Hepatocyte (in vitro differentiated cells): ENCODE measurements around the gene STK24. TPM values are rescaled to one million over a fixed set of nuclear protein-coding genes. Genes with fewer than 3 reads are reported as not detected.
"Not testable (repeated sequence)": the region's sequence is repeated elsewhere in the genome, so short reads cannot be mapped to it uniquely, and the experiment has no call there.

ENCODE experiments used
- DNase-seq: peaks from one replicate; pipeline ENCODE4 v3.0.0-alpha.2; 2016; ENCODE audit warnings: low spot score
- H2AFZ ChIP-seq: fragments of 200-600 bp; sonication (generic); 2 replicates; pipeline ENCODE4 v1.6.0; 2016; ENCODE audit warnings: antibody characterized with exemption, mild to moderate bottlenecking
- H3K27ac ChIP-seq: fragments of 200-600 bp; sonication (generic); 2 replicates; pipeline ENCODE4 v1.5.1; 2016; ENCODE audit warnings: mild to moderate bottlenecking
- H3K27me3 ChIP-seq: fragments of 200-600 bp; sonication (generic); 2 replicates; pipeline ENCODE4 v1.6.1; 2016
- H3K36me3 ChIP-seq: fragments of 200-600 bp; sonication (generic); replicated peaks from 2 replicates; pipeline ENCODE4 v1.5.1; 2016; ENCODE audit warnings: low read depth; ENCODE audit not compliant: insufficient read depth
- H3K4me1 ChIP-seq: fragments of 200-600 bp; sonication (generic); 2 replicates; pipeline ENCODE4 v1.5.1; 2016; ENCODE audit warnings: mild to moderate bottlenecking, moderate library complexity; ENCODE audit not compliant: insufficient read depth
- H3K4me2 ChIP-seq: fragments of 200-600 bp; sonication (generic); 2 replicates; pipeline ENCODE4 v1.6.0; 2016
- H3K4me3 ChIP-seq: fragments of 200-600 bp; sonication (generic); 2 replicates; pipeline ENCODE4 v1.5.1; 2016; ENCODE audit warnings: mild to moderate bottlenecking
- H3K79me2 ChIP-seq: fragments of 200-600 bp; sonication (generic); 2 replicates; pipeline ENCODE4 v1.6.0; 2017; ENCODE audit warnings: mild to moderate bottlenecking
- H3K9me2 ChIP-seq: fragments of 200-600 bp; sonication (generic); replicated peaks from 2 replicates; pipeline ENCODE4 v1.6.0; 2017; ENCODE audit warnings: mild to moderate bottlenecking; ENCODE audit not compliant: insufficient read depth
- H3K9me3 ChIP-seq: fragments of 200-600 bp; sonication (generic); 2 replicates; pipeline ENCODE4 v1.5.1; 2016; ENCODE audit warnings: low read depth, mild to moderate bottlenecking
- H4K20me1 ChIP-seq: fragments of 200-600 bp; sonication (generic); 2 replicates; pipeline ENCODE4 v1.6.0; 2016; ENCODE audit warnings: mild to moderate bottlenecking; ENCODE audit not compliant: insufficient read depth, poor library complexity, severe bottlenecking
- EZH2 ChIP-seq: fragments of 200-600 bp; sonication (generic); IDR thresholded peaks from 2 replicates; pipeline ENCODE4 v1.6.1; 2016; ENCODE audit warnings: antibody characterized with exemption, mild to moderate bottlenecking, borderline replicate concordance
- EZH2phosphoT487 ChIP-seq: fragments of 200-600 bp; sonication (generic); IDR thresholded peaks from one replicate; pipeline ENCODE4 v1.6.1; 2018; ENCODE audit warnings: antibody characterized with exemption, mild to moderate bottlenecking, low read depth, moderate library complexity; ENCODE audit not compliant: unreplicated experiment, severe bottlenecking
- WGBS: methylation state at CpG from one replicate; pipeline ENCODE4 v1.1.6; 2016; ENCODE audit warnings: low lambda C conversion rate; ENCODE audit errors: missing lambda C conversion rate; 5-methylcytosine and 5-hydroxymethylcytosine counted together
- polyA plus RNA-seq: library from polyadenylated mRNA; unstranded; fragments of >200 nt; fragmentation: Nextera tagmentation; extraction: Ambion mirVana; gene quantifications from 2 replicates; pipeline ENCODE4 v1.2.1, GENCODE V29; 2016
- total RNA-seq: library from RNA; depleted of rRNA; stranded (reverse); fragments of >200 nt; gene quantifications from 2 replicates; pipeline ENCODE4 v1.2.3, GENCODE V29; 2014
- TF ChIP-seq, protein P1 (sequence below): fragments of 200-600 bp; sonication (generic); IDR thresholded peaks from 2 replicates; pipeline ENCODE4 v1.5.1; 2016; ENCODE audit warnings: antibody characterized with exemption, mild to moderate bottlenecking; ENCODE audit not compliant: poor library complexity

STK24 gene
- total RNA-seq, result 68.9 and 74.4 TPM in 2 replicates
- 62.5 and 71.2 TPM in 2 replicates for polyA plus RNA-seq

DNA sequence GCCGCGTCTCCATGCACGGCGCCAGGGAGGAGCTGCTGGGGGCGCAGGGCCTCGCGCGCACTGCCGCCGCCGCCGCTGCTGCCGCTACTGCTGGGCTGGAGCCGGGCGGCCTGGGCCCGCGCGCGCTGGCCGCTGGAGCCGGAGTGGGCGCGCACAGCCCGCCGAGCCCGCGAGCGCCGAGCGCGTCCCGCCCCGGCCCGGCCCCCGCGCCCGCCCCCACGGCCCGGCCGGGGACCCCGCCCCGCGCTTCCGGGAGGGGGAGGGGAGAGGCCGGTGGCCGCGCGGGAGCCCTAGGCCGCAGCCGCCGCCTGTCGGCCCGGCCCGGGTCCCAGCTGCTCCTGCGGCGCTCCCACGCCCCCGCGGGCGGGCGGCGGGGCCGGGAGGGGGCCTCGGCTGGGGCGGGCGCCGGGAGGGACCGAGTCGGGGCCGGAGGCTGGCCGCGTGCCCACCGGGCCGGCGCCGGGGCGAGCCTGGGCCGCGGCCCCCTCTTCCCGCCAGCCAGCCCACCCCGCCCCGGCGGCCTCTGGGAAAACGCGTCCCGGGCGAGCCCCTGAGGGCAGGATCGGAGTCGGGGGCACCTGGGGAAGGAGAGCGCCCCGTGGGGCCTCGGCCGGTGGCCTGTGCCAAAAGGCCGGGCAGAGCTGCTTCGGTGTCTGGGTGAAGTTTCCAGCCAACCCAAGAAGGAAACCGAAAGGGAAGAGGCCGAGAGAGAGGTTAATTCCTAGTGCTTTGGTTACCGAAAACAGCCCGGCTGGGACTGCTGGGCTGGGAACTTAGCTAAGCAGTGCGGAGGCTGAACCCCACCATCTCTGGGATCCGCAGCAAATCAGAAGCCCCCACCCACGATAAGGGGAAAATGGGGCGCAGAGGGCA, at the start of gene STK24:
Gene STK24 (minus strand): TSS at position 145 of the 873 bp plus-strand sequence. CDS start 321 bp downstream, outside the sequence.
- peak within 1 kb of the TSS; percentile 87 for H3K4me2 ChIP-seq
- no peaks in the 10 kb centered on the region for H3K9me3 ChIP-seq
- TF ChIP-seq EZH2, result no peak
- TF ChIP-seq, protein P1, sequence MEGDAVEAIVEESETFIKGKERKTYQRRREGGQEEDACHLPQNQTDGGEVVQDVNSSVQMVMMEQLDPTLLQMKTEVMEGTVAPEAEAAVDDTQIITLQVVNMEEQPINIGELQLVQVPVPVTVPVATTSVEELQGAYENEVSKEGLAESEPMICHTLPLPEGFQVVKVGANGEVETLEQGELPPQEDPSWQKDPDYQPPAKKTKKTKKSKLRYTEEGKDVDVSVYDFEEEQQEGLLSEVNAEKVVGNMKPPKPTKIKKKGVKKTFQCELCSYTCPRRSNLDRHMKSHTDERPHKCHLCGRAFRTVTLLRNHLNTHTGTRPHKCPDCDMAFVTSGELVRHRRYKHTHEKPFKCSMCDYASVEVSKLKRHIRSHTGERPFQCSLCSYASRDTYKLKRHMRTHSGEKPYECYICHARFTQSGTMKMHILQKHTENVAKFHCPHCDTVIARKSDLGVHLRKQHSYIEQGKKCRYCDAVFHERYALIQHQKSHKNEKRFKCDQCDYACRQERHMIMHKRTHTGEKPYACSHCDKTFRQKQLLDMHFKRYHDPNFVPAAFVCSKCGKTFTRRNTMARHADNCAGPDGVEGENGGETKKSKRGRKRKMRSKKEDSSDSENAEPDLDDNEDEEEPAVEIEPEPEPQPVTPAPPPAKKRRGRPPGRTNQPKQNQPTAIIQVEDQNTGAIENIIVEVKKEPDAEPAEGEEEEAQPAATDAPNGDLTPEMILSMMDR, result no peak
- no peak for TF ChIP-seq EZH2phosphoT487
- 2% methylated on average over 15 of the region's 103 CpGs for WGBS
- H3K4me1 ChIP-seq, result peaks cover 46% of the 10 kb centered on the region
- H3K9me2 ChIP-seq, result no peaks in the 10 kb centered on the region
- peak; percentile 94 for DNase-seq
- peaks cover 43% of the 10 kb centered on the region for H3K79me2 ChIP-seq
- H2AFZ ChIP-seq, result peak within 1 kb of the TSS; percentile 77
- peak within 1 kb of the TSS; percentile 77 for H3K4me3 ChIP-seq
- H3K27me3 ChIP-seq, result no peaks in the 10 kb centered on the region
- H3K36me3 ChIP-seq, result no peaks in the 10 kb centered on the region
- peaks cover 38% of the 10 kb centered on the region for H4K20me1 ChIP-seq
- peak within 1 kb of the TSS; percentile 100 for H3K27ac ChIP-seq

DNA sequence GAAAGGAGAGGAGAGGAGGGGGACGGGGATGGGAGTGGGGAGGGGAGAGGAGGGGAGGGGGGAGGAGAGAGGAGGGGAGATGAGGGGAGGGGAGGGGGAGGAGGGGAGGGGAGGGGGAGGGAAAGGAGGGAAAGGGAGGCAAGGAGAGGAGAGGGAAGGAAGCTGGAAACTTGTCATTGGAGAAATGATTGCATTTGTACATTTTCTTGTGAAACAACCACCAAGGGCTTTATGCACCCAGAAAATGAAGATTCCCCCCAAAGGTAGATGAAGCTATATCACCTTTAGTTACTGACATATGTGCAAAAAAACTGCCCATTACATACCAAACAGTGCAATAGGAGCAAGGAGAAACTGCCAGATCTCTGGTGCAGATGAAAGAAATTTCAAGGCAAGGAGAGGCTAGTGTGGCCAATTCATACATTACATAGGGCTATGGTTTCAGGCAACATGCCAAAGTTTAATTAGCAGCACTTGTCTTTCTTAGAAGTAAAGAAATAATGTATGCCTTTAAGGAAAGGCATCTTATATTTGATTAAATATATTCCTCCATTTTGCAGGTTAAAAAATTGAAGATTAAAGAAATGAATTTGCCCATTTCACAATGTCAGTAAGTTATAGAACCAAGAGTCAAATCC, 49.5 kb upstream of the STK24 start:
- H3K4me2 ChIP-seq, result no peak overlapping the region
- no peaks in the 10 kb centered on the region for H3K79me2 ChIP-seq
- WGBS, result no CpG with 5 or more reads among the region's 1 CpG
- TF ChIP-seq, protein P1, result no peak
- TF ChIP-seq EZH2phosphoT487 (no peak), EZH2 (no peak)
- H2AFZ ChIP-seq, result no peak overlapping the region
- H3K4me1 ChIP-seq, result no peaks in the 10 kb centered on the region
- H3K36me3 ChIP-seq, result no peaks in the 10 kb centered on the region
- H3K4me3 ChIP-seq, result no peak overlapping the region
- no peak for DNase-seq
- H3K9me3 ChIP-seq, result no peaks in the 10 kb centered on the region
- no peak overlapping the region for H3K27ac ChIP-seq
- no peaks in the 10 kb centered on the region for H3K27me3 ChIP-seq
- H4K20me1 ChIP-seq, result no peaks in the 10 kb centered on the region
- no peaks in the 10 kb centered on the region for H3K9me2 ChIP-seq

DNA sequence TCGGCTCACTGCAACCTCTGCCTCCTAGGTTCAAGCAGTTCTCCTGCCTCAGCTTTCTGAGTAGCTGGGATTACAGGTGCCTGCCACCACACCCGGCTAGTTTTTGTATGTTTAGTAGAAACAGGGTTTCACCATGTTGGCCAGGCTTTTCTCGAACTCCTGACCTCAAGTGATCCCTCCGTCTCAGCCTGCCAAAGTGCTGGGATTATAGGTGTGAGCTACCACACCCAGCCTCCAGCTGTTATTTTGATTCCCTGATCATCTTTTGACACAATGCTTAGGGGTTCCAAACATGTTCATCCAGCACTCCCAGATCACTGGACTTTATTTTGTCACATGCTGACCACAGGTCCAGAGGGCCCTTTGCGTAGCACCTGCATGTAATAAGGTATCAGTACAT, 47.7 kb upstream of the STK24 start:
- not testable (repeated sequence) for H3K4me1 ChIP-seq, H3K4me2 ChIP-seq, H3K9me3 ChIP-seq, H4K20me1 ChIP-seq, H3K79me2 ChIP-seq, H3K9me2 ChIP-seq, DNase-seq, H3K27me3 ChIP-seq, H2AFZ ChIP-seq, H3K27ac ChIP-seq, H3K36me3 ChIP-seq, H3K4me3 ChIP-seq
- 88% methylated on average over 5 of the region's 5 CpGs for WGBS

DNA sequence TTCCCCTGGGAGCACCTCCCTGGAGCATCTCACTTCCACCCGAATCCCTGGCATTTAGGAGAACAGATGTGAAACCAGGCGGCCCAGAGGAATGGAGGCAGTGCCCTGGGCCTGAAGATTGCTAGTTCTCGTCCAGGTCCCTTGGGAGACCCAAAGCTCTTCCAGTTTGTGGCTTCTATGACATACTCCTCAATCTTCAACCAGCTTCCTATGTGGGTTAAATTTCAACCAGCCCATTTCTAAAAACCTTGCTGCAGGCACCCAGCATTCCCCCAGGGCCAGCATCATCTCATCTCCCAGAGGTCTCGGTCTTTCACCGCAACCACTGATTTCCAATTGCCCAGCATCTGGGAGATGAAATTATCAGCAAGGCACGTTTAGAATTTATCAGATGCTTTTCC, 46.0 kb upstream of the STK24 start:
- no peak overlapping the region for H3K27ac ChIP-seq
- no peak overlapping the region for H3K4me3 ChIP-seq
- no peaks in the 10 kb centered on the region for H3K9me3 ChIP-seq
- H3K4me1 ChIP-seq, result no peaks in the 10 kb centered on the region
- no peak overlapping the region for H2AFZ ChIP-seq
- no peaks in the 10 kb centered on the region for H3K27me3 ChIP-seq
- TF ChIP-seq EZH2, result no peak
- no peak for TF ChIP-seq EZH2phosphoT487
- TF ChIP-seq, protein P1, result no peak
- 86% methylated on average over 6 of the region's 6 CpGs for WGBS
- no peak for DNase-seq
- H3K36me3 ChIP-seq, result no peaks in the 10 kb centered on the region
- H3K79me2 ChIP-seq, result no peaks in the 10 kb centered on the region
- H3K9me2 ChIP-seq, result no peaks in the 10 kb centered on the region
- H4K20me1 ChIP-seq, result no peaks in the 10 kb centered on the region
- no peak overlapping the region for H3K4me2 ChIP-seq
